CD4-positive, alpha-beta memory T cell (primary cell): ENCODE data around the gene BMP8B. TPM values are rescaled to one million over a fixed set of nuclear protein-coding genes. Genes with fewer than 3 reads are reported as not detected.

Experiments
- CTCF ChIA-PET: fragments of 350-600 bp; sonication (Branson Sonifier 250); formaldehyde crosslinking; loops from one replicate; lab custom pipeline; 2021; ENCODE audit warnings: inconsistent platforms; ENCODE audit not compliant: partially characterized antibody; lab: Charles Lee
- POLR2A ChIA-PET: fragments of 350-600 bp; sonication (Branson Sonifier 250); formaldehyde crosslinking; loops from one replicate; lab custom pipeline; 2021; ENCODE audit not compliant: partially characterized antibody; lab: Charles Lee
- DNase-seq, 5 donors: peaks; one replicate each; pipeline versions ENCODE4 v3.0.0 to v3.0.0-alpha.2; 2020 to 2022; ENCODE audit warnings: mixed read lengths in 1 of 5
- H3K27ac ChIP-seq: one replicate; pipeline ENCODE4 v1.7.0; 2013; ENCODE audit warnings: low read depth, low read length
- H3K27me3 ChIP-seq: 2 replicates; pipeline ENCODE4 v1.7.0; 2013; ENCODE audit warnings: mild to moderate bottlenecking, low read length, moderate library complexity; ENCODE audit not compliant: insufficient read depth
- H3K36me3 ChIP-seq: 2 replicates; pipeline ENCODE4 v1.7.0; 2013; ENCODE audit warnings: mild to moderate bottlenecking, low read length, moderate library complexity; ENCODE audit not compliant: insufficient read depth
- H3K4me1 ChIP-seq: 2 replicates; pipeline ENCODE4 v1.7.0; 2013; ENCODE audit warnings: mild to moderate bottlenecking, low read length, moderate library complexity; ENCODE audit not compliant: insufficient read depth
- H3K4me3 ChIP-seq, 2 donors: one replicate each; pipeline ENCODE4 v1.7.0; 2013; ENCODE audit warnings: low read length in 2 of 2, mild to moderate bottlenecking in 1 of 2
- H3K9me3 ChIP-seq, 2 donors: one replicate each; pipeline ENCODE4 v1.7.0; 2013; ENCODE audit warnings: low read length in 2 of 2, control low read depth in 1 of 2; ENCODE audit not compliant: control insufficient read depth in 1 of 2
- H3K27ac Mint-ChIP-seq, 7 donors: one replicate each; pipeline ENCODE4 v1.8.0; 2020 to 2021; ENCODE audit warnings: mixed read lengths in 7 of 7, mild to moderate bottlenecking in 6 of 7, inconsistent platforms in 3 of 7, moderate library complexity in 3 of 7
- H3K27me3 Mint-ChIP-seq, 2 donors: one replicate each; pipeline ENCODE4 v1.8.0; 2020 to 2021; ENCODE audit warnings: mixed read lengths in 2 of 2
- H3K36me3 Mint-ChIP-seq, 2 donors: one replicate each; pipeline ENCODE4 v1.8.0; 2020 to 2021; ENCODE audit warnings: mixed read lengths in 2 of 2, inconsistent platforms in 1 of 2, mild to moderate bottlenecking in 1 of 2
- H3K4me1 Mint-ChIP-seq, 4 donors: one replicate each; pipeline ENCODE4 v1.8.0; 2020 to 2021; ENCODE audit warnings: mixed read lengths in 4 of 4, mild to moderate bottlenecking in 1 of 4
- H3K4me3 Mint-ChIP-seq, 8 donors: one replicate each; pipeline ENCODE4 v1.8.0; 2020 to 2021; ENCODE audit warnings: mixed read lengths in 8 of 8, mild to moderate bottlenecking in 7 of 8, moderate library complexity in 6 of 8, inconsistent platforms in 3 of 8
- H3K9me3 Mint-ChIP-seq, 8 donors: one replicate each; pipeline ENCODE4 v1.8.0; 2020 to 2021; ENCODE audit warnings: mixed read lengths in 8 of 8, mild to moderate bottlenecking in 5 of 8, inconsistent platforms in 3 of 8, moderate library complexity in 1 of 8
- intact Hi-C: fragments of 100-400 bp; cut with micrococcal nuclease; formaldehyde crosslinking; loops from one replicate; pipeline ENCODE4 v1.15.1; 2023
- polyA plus RNA-seq, 2 donors: library from polyadenylated mRNA; unstranded; fragments of 300-500 nt; fragmentation: Illumina TruSeq; gene quantifications; one replicate each; pipeline ENCODE4 v1.2.3, GENCODE V29; 2021
- total RNA-seq, 2 experiments: library from RNA; stranded (reverse); gene quantifications; one replicate each; pipeline ENCODE4 v1.2.3, GENCODE V29; 2021

Gene BMP8B
- total and polyA plus RNA-seq, 4 experiments from 2014 or later = 0.03 to 0.99 (median 0.48) TPM

DNA sequence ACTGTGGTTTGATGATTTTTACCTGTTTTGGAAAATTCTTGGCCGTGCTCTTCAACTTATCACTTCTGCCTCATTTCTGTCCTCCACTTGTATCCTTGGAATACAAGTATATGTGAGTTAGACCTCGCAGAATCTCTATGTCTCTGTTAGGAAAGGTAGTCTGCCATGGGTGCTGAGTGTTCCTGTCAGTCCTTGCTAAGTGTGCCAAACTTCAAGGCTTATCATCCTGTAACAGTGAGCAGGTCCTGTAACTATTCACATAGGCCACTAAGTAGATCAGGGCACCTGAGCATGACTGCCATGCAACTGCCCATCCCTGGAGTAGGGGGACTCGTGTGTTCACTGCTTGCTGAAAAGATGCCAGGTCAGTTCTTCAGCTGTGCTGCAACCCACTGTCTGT lies 24.2 kb upstream of the BMP8B start:
- Histone ChIP-seq H3K27ac (no peak overlapping the region), H3K36me3 (no peaks in the 10 kb centered on the region), H3K27me3 (no peaks in the 10 kb centered on the region), H3K9me3 (no peaks in the 10 kb centered on the region), H3K4me1 (peaks cover 8% of the 10 kb centered on the region), H3K4me3 (no peak overlapping the region)
- Mint-ChIP-seq H3K27me3 (peaks cover 2 to 10% of the 10 kb centered on the region in 2 donors), H3K9me3 (no peaks in the 10 kb centered on the region), H3K36me3 (peaks cover 0 to 4% of the 10 kb centered on the region in 2 donors), H3K4me1 (peaks cover 2 to 13% (median 9%) of the 10 kb centered on the region in 4 donors), H3K27ac (no peak overlapping the region), H3K4me3 (no peak overlapping the region)
- intact Hi-C loops = no loop called here
- DNase-seq = no peak
- POLR2A ChIA-PET = no interaction called here
- CTCF ChIA-PET = interaction anchor here (3.6 kb wide), 1 partner anchor 159 kb away, joined by 45 read pairs; no protein-coding TSS in a partner anchor

GRCh38 chr1:39808784-39809517 lies 20.3 kb upstream of the BMP8B start:
- CTCF ChIA-PET = no interaction called here

DNA sequence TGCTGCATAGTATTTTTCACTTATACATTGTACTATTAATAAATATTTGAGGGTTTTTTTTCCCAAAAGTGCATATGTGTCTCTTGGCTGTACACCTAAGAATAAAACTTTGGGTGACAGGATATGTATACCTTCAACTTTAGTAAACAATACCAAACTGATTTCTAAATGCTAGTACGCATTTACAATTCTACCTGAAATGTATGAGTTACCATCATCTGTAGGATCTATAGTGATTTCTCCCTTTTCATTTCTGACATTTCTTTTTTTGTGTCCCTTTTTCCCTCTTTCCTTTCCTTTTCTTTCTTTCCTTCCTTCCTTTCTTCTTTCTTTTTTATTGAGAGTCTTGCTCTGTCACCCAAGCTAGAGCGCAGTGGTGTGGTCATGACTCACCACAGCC lies 16.7 kb upstream of the BMP8B start:
- Histone ChIP-seq H3K27me3 (no peaks in the 10 kb centered on the region), H3K36me3 (no peaks in the 10 kb centered on the region), H3K9me3 (no peaks in the 10 kb centered on the region), H3K27ac (no peak overlapping the region), H3K4me3 (no peak overlapping the region), H3K4me1 (no peaks in the 10 kb centered on the region)
- intact Hi-C loops = no loop called here
- DNase-seq = no peak
- no peak overlapping the region for H3K4me3 Mint-ChIP-seq
- peaks cover 7 to 23% of the 10 kb centered on the region in 2 donors for H3K36me3 Mint-ChIP-seq
- H3K4me1 Mint-ChIP-seq = peaks cover 0 to 1% (median 0%) of the 10 kb centered on the region in 4 donors
- H3K9me3 Mint-ChIP-seq = peaks cover 0 to 12% (median 4%) of the 10 kb centered on the region in 8 donors
- H3K27ac Mint-ChIP-seq = no peak overlapping the region
- CTCF ChIA-PET = interaction anchor here (0.9 kb wide), 1 partner anchor 97 kb away, joined by 4 read pairs; no protein-coding TSS in a partner anchor
- no peaks in the 10 kb centered on the region for H3K27me3 Mint-ChIP-seq
- POLR2A ChIA-PET = no interaction called here

More at GRCh38 chr1:39808784-39809517, 20.3 kb upstream of the BMP8B start:
- POLR2A ChIA-PET = interaction anchor here (1.3 kb wide), 1 partner anchor 9 kb away, joined by 3 read pairs; no protein-coding TSS in a partner anchor
- no peak for DNase-seq
- Mint-ChIP-seq H3K27ac (no peak overlapping the region), H3K4me3 (no peak overlapping the region), H3K36me3 (peaks cover 7 to 16% of the 10 kb centered on the region in 2 donors), H3K4me1 (peaks cover 0 to 1% (median 0%) of the 10 kb centered on the region in 4 donors), H3K27me3 (peaks cover 0 to 3% of the 10 kb centered on the region in 2 donors), H3K9me3 (peaks cover 0 to 12% (median 4%) of the 10 kb centered on the region in 8 donors)
- H3K9me3 ChIP-seq = no peaks in the 10 kb centered on the region
- no peaks in the 10 kb centered on the region for H3K4me1 ChIP-seq
- no peaks in the 10 kb centered on the region for H3K27me3 ChIP-seq
- H3K36me3 ChIP-seq = no peaks in the 10 kb centered on the region
- no peak overlapping the region for H3K4me3 ChIP-seq
- intact Hi-C loops = no loop called here
- no peak overlapping the region for H3K27ac ChIP-seq

- ChIA-PET POLR2A (no interaction called here), CTCF (interaction anchor here (0.7 to 1.7 kb wide), 5 partner anchors 15 to 807 kb away, joined by 3 to 5 read pairs (median 3); no protein-coding TSS in a partner anchor)
- no peak for DNase-seq
- Histone ChIP-seq H3K4me3 (no peak overlapping the region), H3K36me3 (no peaks in the 10 kb centered on the region), H3K27ac (no peak overlapping the region), H3K9me3 (no peaks in the 10 kb centered on the region), H3K4me1 (peaks cover 8% of the 10 kb centered on the region), H3K27me3 (no peaks in the 10 kb centered on the region)
- H3K27ac Mint-ChIP-seq = peak overlapping the region in 1 of 7 donors; percentile 12
- H3K27me3 Mint-ChIP-seq = no peaks in the 10 kb centered on the region
- peaks cover 5 to 14% (median 11%) of the 10 kb centered on the region in 4 donors for H3K4me1 Mint-ChIP-seq
- peaks cover 0 to 12% (median 4%) of the 10 kb centered on the region in 8 donors for H3K9me3 Mint-ChIP-seq
- intact Hi-C loops = no loop called here
- no peak overlapping the region for H3K4me3 Mint-ChIP-seq
- peaks cover 7 to 19% of the 10 kb centered on the region in 2 donors for H3K36me3 Mint-ChIP-seq
These were observed 14.0 kb upstream of the BMP8B start for GRCh38 chr1:39802496-39803260.

DNA sequence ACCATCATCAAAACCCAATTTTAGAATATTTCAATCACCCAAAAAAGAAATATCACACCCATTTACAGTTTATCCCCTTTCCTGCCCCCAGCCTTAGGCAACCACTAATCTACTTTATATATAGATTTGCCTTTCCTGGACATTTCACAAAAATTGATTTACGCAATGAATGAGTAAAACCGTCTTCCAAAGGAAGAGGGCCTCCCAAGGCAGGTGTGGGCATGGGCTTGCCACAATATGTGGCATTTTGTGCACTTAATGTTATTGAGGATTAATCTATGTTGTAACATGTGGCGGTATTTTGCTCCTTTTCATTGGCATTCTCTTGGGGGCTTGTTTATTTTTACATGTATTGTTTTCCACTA lies 11.8 kb upstream of the BMP8B start:
- no peaks in the 10 kb centered on the region for H3K27me3 Mint-ChIP-seq
- peak overlapping the region in 2 of 8 donors; percentile 33 to 69 for H3K4me3 Mint-ChIP-seq
- H3K9me3 ChIP-seq = no peaks in the 10 kb centered on the region
- DNase-seq = no peak
- no peak overlapping the region for H3K27ac ChIP-seq
- H3K4me1 ChIP-seq = peaks cover 8% of the 10 kb centered on the region
- no peak overlapping the region for H3K4me3 ChIP-seq
- peaks cover 5 to 14% (median 11%) of the 10 kb centered on the region in 4 donors for H3K4me1 Mint-ChIP-seq
- peak overlapping the region in 1 of 7 donors; percentile 30 for H3K27ac Mint-ChIP-seq
- peaks cover 0 to 7% (median 2%) of the 10 kb centered on the region in 8 donors for H3K9me3 Mint-ChIP-seq
- H3K36me3 ChIP-seq = no peaks in the 10 kb centered on the region
- ChIA-PET CTCF (interaction anchor here (0.6 to 4.0 kb wide), 14 partner anchors 10 to 702 kb away, joined by 3 to 39 read pairs (median 4); partner anchors contain the start of gene PPIE), POLR2A (interaction anchor here (1.2 to 3.8 kb wide), 5 partner anchors 9 to 516 kb away, joined by 3 to 56 read pairs (median 6); partner anchors contain the start of genes BMP8B, PPIE and TRIT1)
- H3K27me3 ChIP-seq = no peaks in the 10 kb centered on the region
- H3K36me3 Mint-ChIP-seq = peaks cover 4 to 14% of the 10 kb centered on the region in 2 donors
- intact Hi-C loops = no loop called here

DNA sequence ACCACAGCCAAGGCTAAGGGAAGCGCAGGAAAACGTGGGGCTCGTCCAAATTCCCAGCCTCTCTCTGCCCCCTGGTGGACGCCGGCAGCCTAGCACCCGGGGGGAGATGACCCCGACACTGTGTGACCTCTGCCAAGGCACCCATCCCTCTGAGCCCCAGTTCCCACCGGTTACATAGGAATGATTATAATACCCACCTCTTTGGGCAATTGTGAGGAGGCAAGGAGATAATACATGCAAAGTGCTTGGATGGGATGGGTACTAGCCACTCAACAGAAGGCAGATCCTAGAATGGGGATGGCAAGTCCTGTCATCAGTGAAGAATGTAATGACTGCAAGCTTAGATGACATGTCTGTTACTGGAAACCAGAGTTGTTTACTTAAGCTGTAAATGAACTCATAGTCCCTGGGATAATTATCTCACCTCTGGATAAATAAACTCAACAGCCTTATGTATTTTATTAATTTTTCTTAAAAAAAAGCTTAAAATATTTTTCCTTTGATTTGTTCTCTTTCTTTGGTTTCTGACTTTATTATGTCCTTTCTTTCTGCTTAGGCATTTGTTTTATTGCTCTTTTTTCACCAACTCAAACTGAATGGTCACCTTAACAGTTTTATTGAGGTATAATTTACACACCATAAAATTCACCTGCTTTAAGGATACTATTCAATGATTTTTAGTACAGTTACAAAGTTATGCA lies 11.3 kb upstream of the BMP8B start:
- Mint-ChIP-seq H3K27ac (peak overlapping the region; percentile 8 to 97 (median 95)), H3K9me3 (peaks cover 0 to 3% (median 0%) of the 10 kb centered on the region in 8 donors), H3K27me3 (no peaks in the 10 kb centered on the region), H3K36me3 (peaks cover 2 to 9% of the 10 kb centered on the region in 2 donors), H3K4me1 (peaks cover 5 to 14% (median 11%) of the 10 kb centered on the region in 4 donors), H3K4me3 (peak overlapping the region; percentile 59 to 84 (median 78))
- peaks cover 8% of the 10 kb centered on the region for H3K4me1 ChIP-seq
- H3K27ac ChIP-seq = peak overlapping the region; percentile 57
- POLR2A ChIA-PET = interaction anchor here (1.2 to 3.8 kb wide), 8 partner anchors 10 to 516 kb away, joined by 3 to 56 read pairs (median 6); partner anchors contain the start of genes BMP8B, CAP1, PPIE and TRIT1
- H3K9me3 ChIP-seq = no peaks in the 10 kb centered on the region
- no peaks in the 10 kb centered on the region for H3K36me3 ChIP-seq
- DNase-seq = peak; percentile 46 to 65 (median 60)
- CTCF ChIA-PET = interaction anchor here (0.6 to 4.0 kb wide), 19 partner anchors 9 to 701 kb away, joined by 3 to 39 read pairs (median 4); partner anchors contain the start of gene PPIE
- intact Hi-C loops = loop anchor here (2.0 kb wide), 1 partner anchor 61 kb away; the partner anchor contains the start of gene PPIE
- peak overlapping the region in 1 of 2 donors; percentile 26 for H3K4me3 ChIP-seq
- no peaks in the 10 kb centered on the region for H3K27me3 ChIP-seq
